ENCODE measurements around the gene EFTUD2. TPM values are rescaled to one million over a fixed set of nuclear protein-coding genes. Genes with fewer than 3 reads are reported as not detected.
"Not testable (repeated sequence)": the region's sequence is repeated elsewhere in the genome, so short reads cannot be mapped to it uniquely, and the experiment has no call there.

Gene EFTUD2
- total and polyA plus RNA-seq, 5 experiments from 2014 or later, result 57.0 to 113 (median 79.0) TPM

DNA sequence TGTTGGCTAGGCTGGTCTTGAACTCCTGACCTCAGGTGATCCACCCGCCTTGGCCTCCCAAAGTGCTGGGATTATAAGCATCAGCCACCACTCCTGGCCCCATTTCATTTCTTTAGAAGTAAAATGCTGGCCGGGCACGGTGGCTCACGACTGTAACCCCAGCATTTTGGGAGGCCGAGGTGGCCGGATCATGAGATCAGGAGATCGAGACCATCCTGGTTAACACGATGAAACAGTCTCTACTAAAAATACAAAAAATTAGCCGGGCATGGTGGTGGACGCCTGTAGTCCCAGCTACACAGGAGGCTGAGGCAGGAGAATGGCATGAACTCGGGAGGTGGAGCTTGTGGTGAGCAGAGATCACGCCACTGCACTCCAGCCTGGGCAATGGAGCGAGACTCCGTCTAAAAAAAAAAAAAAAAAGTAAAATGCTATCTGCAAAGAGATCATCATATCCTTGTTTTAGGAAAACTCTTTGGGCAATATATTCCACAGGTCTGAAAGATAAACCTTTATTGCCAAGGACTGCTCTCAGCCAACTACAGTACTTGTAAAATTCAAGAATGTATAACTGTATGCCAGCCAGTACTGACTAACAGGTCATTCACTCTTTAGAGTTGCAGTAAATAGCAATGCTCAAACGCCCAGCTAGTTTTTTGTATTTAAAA, 73.0 kb downstream of the EFTUD2 start:
- Mint-ChIP-seq H3K36me3 (no peaks in the 10 kb centered on the region), H3K27me3 (peaks cover 23 to 54% (median 42%) of the 10 kb centered on the region in 5 donors), H3K9me3 (peaks cover 0 to 2% (median 0%) of the 10 kb centered on the region in 9 donors), H3K27ac (no peak overlapping the region), H3K4me1 (peaks cover 7 to 14% (median 13%) of the 10 kb centered on the region in 4 donors), H3K4me3 (no peak overlapping the region)
- no peak for ATAC-seq
- DNase-seq, result no peak
- POLR2A ChIA-PET, result no interaction called here

DNA sequence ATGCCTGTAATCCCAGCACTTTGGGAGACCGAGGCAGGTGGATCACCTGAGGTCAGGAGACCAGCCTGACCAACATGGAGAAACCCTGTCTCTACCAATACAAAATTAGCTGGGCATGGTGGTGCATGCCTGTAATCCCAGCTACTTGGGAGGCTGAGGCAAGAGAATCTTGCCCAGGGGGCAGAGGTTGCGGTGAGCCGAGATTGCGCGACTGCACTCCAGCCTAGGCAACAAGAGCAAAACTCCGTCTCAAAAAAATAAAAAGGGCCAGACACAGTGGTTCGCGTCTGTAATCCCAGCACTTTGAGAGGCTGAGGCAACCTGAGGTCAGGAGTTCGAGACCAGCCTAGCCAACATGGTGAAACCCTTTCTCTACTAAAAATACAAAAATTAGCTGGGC, 74.0 kb downstream of the EFTUD2 start:
- H3K4me3 Mint-ChIP-seq, ATAC-seq, DNase-seq, H3K36me3 Mint-ChIP-seq, H3K27ac Mint-ChIP-seq, POLR2A ChIA-PET, H3K9me3 Mint-ChIP-seq: not testable (repeated sequence)
- Mint-ChIP-seq H3K4me1 (peaks cover 5 to 12% (median 11%) of the 10 kb centered on the region in 4 donors), H3K27me3 (peaks cover 22 to 55% (median 42%) of the 10 kb centered on the region in 5 donors)

DNA sequence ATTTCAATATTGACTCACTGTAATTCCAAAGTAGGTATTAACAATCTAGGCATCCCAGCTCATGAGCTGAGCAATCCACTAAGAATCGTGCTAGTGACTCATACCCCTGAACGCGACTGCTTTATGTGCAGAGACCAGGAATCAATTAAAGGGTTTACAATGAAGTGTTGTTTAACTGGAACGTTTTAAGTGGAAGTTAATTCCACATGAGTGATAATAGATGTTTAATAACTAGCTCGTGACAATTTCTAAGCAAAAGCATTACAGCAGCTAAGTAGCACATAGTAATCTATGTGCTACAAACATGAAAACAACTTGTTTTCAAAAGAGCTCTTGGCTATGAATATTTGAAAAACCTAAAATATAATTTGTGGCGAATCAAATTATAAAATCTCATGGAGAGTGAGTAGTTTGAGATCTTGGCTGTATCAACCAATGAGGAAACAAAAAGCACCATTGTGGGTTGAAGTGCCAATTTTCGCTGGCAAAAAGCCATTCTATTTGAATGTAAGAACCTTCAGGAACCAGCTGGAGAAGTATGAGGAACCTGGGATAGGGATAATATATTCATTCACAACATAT, 78.5 kb downstream of the EFTUD2 start:
- peaks cover 0 to 2% (median 0%) of the 10 kb centered on the region in 9 donors for H3K9me3 Mint-ChIP-seq
- peaks cover 5 to 31% (median 21%) of the 10 kb centered on the region in 5 donors for H3K27me3 Mint-ChIP-seq
- H3K4me1 Mint-ChIP-seq, result no peaks in the 10 kb centered on the region
- ATAC-seq (no peak), DNase-seq (no peak)
- H3K4me3 Mint-ChIP-seq, result no peak overlapping the region
- POLR2A ChIA-PET, result interaction anchor here (0.5 to 0.6 kb wide), 2 partner anchors 14 to 18 kb away, joined by 3 read pairs; no protein-coding TSS in a partner anchor
- H3K27ac Mint-ChIP-seq, result no peak overlapping the region
- no peaks in the 10 kb centered on the region for H3K36me3 Mint-ChIP-seq

DNA sequence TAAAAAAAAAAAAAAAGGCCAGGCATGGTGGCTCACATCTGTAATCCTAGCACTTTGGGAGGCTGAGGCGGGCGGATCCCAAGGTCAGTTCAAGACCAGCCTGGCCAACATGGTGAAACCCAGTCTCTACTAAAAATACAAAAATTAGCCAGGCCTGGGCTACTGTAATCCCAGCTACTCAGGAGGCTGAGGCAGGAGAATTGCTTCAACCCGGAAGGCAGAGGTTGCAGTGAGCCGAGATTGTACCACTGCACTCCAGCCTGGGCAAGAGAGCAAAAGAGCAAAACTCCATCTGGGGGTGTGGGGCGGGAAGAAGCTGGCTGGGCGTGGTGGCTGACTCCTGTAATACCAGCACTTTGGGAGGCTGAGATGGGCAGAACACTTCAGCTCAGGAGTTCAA, 80.7 kb downstream of the EFTUD2 start:
- H3K9me3 Mint-ChIP-seq, H3K4me3 Mint-ChIP-seq, H3K27ac Mint-ChIP-seq, H3K36me3 Mint-ChIP-seq, H3K4me1 Mint-ChIP-seq, DNase-seq, ATAC-seq: not testable (repeated sequence)
- POLR2A ChIA-PET, result interaction anchor here (0.7 kb wide), 1 partner anchor 302 kb away, joined by 4 read pairs; no protein-coding TSS in a partner anchor
- H3K27me3 Mint-ChIP-seq, result peaks cover 2 to 26% (median 16%) of the 10 kb centered on the region in 5 donors

DNA sequence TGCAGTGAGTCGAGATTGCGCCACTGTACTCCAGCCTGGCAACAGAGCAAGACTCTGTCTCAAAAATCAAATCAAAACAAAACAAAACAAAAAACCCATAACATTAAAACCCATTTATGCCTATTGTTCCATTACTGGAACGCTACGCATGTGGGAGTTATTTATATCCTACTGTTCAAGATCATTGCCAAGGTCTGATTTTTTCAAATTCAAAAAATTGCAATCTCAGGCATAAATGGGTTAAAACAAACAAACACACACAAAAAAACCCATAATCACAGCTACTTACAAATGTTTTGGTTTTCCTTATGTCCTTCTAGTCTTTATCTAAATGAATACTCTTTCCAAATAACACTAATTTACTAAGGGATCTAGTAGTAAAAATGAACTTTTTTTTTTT, 87.0 kb downstream of the EFTUD2 start:
- DNase-seq, result no peak
- Mint-ChIP-seq H3K27ac (no peak overlapping the region), H3K4me3 (no peak overlapping the region), H3K4me1 (no peaks in the 10 kb centered on the region), H3K9me3 (no peaks in the 10 kb centered on the region), H3K36me3 (no peaks in the 10 kb centered on the region), H3K27me3 (peaks cover 2 to 9% (median 6%) of the 10 kb centered on the region in 5 donors)
- POLR2A ChIA-PET, result no interaction called here
- ATAC-seq, result no peak

DNA sequence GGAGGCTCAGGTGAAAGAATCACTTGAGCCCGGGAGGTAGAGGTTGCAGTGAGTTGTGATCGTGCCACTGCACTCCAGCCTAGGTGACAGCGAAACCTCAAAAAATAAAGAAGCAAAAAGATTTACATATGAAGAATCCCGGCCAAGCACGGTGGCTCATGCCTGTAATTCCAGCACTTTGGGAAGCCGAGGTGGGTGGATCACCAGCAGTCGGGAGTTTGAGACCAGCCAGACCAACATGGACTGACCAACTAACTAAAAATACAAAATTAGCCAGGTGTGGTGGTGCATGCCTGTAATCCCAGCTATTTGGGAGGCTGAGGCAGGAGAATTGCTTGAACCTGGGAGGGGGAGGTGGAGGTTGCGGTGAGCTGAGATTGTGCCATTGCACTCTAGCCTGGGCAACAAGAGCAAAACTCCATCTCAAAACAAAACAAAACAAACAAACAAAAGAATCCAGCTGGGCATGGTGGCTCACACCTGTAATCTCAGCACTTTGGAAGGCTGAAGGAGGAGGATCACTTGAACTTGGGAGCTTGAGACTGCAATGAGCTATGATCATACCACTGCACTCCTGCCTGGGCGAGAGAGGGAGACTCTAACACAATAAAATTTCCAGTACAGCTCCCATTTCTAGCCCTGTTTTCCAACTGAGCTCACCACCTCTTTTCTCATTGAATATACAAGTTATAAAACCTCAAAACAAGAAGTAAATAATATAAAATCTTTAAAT, 90.4 kb downstream of the EFTUD2 start:
- H3K36me3 Mint-ChIP-seq, ATAC-seq, H3K27ac Mint-ChIP-seq, H3K4me3 Mint-ChIP-seq, H3K9me3 Mint-ChIP-seq, H3K4me1 Mint-ChIP-seq, DNase-seq: not testable (repeated sequence)
- peaks cover 2 to 19% (median 6%) of the 10 kb centered on the region in 5 donors for H3K27me3 Mint-ChIP-seq
- POLR2A ChIA-PET, result interaction anchor here (0.7 kb wide), 1 partner anchor 271 kb away, joined by 3 read pairs; no protein-coding TSS in a partner anchor

DNA sequence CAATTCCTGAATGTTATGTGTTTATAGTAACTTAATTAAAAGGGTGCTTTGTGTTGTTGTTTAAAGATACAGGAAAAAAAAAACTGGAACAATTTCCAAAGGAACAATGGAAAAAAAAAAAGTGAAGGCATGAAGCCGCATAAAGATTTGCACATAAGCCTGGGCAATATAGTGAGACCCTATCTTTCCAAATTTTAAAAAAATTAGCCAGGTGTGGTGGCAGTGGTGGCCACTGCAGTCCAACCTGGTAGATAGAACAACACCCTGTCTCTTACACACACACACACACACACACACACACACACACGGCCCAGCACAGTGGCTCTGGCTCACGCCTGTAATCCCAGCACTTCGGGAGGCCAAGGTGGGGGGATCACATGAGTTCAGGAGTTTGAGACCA, 91.1 kb downstream of the EFTUD2 start:
- Mint-ChIP-seq H3K9me3 (no peaks in the 10 kb centered on the region), H3K27me3 (peaks cover 0 to 19% (median 6%) of the 10 kb centered on the region in 5 donors), H3K4me3 (no peak overlapping the region), H3K27ac (no peak overlapping the region), H3K36me3 (no peaks in the 10 kb centered on the region), H3K4me1 (no peaks in the 10 kb centered on the region)
- DNase-seq (no peak), ATAC-seq (no peak)
- POLR2A ChIA-PET, result no interaction called here

DNA sequence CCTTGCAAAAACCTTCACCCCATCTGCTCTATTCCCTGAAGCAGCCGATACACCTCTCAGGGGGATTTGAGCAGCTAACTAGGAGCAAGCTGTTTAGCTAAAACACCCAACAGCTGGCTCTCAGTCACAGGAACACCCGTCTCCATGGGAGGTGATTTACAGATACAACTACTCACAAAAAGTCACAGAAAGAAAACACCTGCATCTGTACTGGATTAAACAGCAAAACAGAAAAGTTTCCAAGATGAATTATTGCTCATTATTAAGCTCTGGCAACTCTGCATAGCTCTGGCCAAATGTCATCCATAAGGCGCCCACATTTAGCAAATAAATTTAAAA, 91.5 kb downstream of the EFTUD2 start:
- ATAC-seq, result no peak
- Mint-ChIP-seq H3K9me3 (no peaks in the 10 kb centered on the region), H3K4me3 (no peak overlapping the region), H3K36me3 (no peaks in the 10 kb centered on the region), H3K27ac (no peak overlapping the region), H3K27me3 (peaks cover 0 to 16% (median 3%) of the 10 kb centered on the region in 5 donors), H3K4me1 (no peaks in the 10 kb centered on the region)
- POLR2A ChIA-PET, result no interaction called here
- DNase-seq, result no peak

DNA sequence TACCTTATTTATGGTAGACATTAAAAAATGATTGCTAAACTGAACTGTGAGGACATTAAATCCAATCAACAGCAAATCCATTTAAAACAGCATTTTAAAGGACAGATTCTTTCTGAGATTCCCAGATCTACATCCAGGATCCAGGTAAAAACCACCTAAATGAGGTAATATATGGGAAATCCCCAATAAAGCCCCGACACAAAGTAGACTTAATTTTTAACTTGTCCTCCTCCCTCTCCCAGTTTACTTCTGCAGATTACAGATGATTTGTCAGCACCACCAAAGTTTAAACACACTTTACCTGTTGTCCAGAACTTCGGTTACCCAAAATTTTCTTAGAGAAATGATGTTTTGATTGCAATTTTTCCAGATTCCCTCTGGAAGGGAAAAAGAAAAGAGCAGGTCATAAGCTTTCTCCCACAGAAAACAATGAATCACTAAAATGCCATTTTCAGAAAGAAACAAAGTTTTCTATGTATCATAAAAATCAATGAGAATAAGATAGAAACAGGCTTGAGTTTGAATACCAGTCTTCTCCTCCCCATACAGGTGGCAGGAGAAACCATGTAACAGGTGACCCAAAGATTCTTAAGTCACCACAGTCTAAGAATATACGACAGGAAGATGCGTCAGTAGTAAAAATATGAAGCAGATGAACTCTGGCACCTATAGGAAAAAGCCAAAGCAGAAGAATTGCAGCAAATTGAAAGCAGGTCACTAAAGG, 92.0 kb downstream of the EFTUD2 start:
- peaks cover 0 to 15% (median 2%) of the 10 kb centered on the region in 5 donors for H3K27me3 Mint-ChIP-seq
- H3K9me3 Mint-ChIP-seq, result no peaks in the 10 kb centered on the region
- ATAC-seq (no peak), DNase-seq (no peak)
- no peaks in the 10 kb centered on the region for H3K36me3 Mint-ChIP-seq
- no peaks in the 10 kb centered on the region for H3K4me1 Mint-ChIP-seq
- POLR2A ChIA-PET, result no interaction called here
- no peak overlapping the region for H3K4me3 Mint-ChIP-seq
- H3K27ac Mint-ChIP-seq, result no peak overlapping the region

DNA sequence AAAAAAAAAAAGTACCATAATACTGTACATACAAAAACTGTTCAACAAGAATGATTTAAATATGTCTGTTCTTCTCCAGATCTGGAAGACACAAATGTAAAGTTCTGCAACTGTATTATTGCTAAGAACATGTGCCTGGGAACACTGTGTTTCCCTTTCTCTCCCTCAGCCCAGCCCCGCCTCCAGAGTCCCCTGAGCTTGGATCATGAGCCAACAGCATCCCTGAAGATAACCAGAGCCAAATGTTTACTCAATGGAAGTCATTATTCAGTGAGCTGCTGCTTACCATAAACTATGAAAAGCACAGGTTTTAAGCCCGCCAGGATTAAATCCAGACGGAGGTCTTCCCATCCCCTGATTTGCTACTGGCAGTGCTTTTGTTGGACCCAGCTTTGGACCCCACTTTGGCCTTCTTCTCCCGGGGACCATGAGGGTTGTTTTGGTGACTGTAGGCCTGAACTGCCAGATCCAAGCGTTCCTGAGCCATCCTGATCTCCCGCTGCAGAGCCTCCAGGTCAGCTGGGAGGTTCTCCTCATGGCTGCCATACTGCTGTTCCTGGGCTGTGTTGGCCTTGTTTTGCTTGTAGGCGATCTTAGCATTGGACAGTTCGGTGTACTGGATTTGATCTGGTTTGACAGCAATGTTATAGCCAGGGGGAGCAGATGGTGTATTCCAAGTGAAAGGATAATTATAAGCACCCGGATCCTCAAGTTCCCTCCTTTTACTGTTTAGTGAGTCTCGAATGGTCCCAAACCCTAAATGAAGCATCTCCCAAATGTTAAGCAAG, 94.7 kb downstream of the EFTUD2 start:
- H3K9me3 Mint-ChIP-seq, result no peaks in the 10 kb centered on the region
- ATAC-seq (no peak), DNase-seq (no peak)
- H3K27me3 Mint-ChIP-seq, result peaks cover 0 to 15% (median 2%) of the 10 kb centered on the region in 5 donors
- H3K4me1 Mint-ChIP-seq, result no peaks in the 10 kb centered on the region
- no peak overlapping the region for H3K27ac Mint-ChIP-seq
- POLR2A ChIA-PET, result no interaction called here
- no peaks in the 10 kb centered on the region for H3K36me3 Mint-ChIP-seq
- H3K4me3 Mint-ChIP-seq, result no peak overlapping the region

DNA sequence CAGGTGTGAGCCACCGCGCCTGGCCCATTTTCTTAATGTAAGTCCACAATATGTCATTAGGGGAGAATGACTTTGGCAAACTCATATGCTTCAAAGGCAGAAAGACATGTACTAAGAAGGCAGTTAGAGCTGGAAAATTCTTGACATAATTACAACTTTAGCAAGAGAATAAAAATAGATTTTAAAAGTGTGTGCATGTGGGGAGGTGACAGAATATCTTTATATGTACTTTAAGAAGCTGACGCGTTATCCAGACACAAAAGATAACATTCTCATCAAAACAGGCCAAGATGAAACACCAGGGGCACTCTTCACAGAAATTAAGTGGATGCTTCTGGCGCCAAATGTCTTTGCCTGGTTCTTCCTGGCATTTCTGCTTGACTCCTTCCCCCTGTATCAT, 97.4 kb downstream of the EFTUD2 start:
- Mint-ChIP-seq H3K4me1 (no peaks in the 10 kb centered on the region), H3K9me3 (no peaks in the 10 kb centered on the region), H3K4me3 (no peak overlapping the region), H3K36me3 (no peaks in the 10 kb centered on the region), H3K27me3 (peaks cover 0 to 10% (median 0%) of the 10 kb centered on the region in 5 donors), H3K27ac (no peak overlapping the region)
- ATAC-seq (no peak), DNase-seq (no peak)
- POLR2A ChIA-PET, result no interaction called here
